ENCODE results near the gene ITM2C.

GRCh38 chr2:230908092-230908594 lies 43.4 kb downstream of the ITM2C start:
- TF ChIP-seq FOXA1 (IDR thresholded peaks at IDR 0.05) (no peak), ZNF384 (IDR thresholded peaks at IDR 0.05) (no peak), SUZ12 (IDR thresholded peaks at IDR 0.05) (no peak), FOXK2 (IDR thresholded peaks at IDR 0.05) (no peak), NFRKB (IDR thresholded peaks at IDR 0.05) (no peak), TARDBP (IDR thresholded peaks at IDR 0.05) (no peak), L3MBTL2 (conservative IDR thresholded peaks at IDR 0.05) (no peak), HDGF (IDR thresholded peaks at IDR 0.05; ENCODE audit: borderline replicate concordance) (no peak), BHLHE40 (IDR thresholded peaks at IDR 0.05; ENCODE audit: borderline replicate concordance) (no peak), ARNT (IDR thresholded peaks at IDR 0.05) (no peak), ELF4 (IDR thresholded peaks at IDR 0.05) (no peak), FOXM1 (IDR thresholded peaks at IDR 0.05; ENCODE audit: borderline replicate concordance) (no peak)
